ENCODE results near the gene CENPP.

The CENPP gene

GRCh38 chr9:92313624-92314012 is 12.1 kb upstream of the CENPP start:
- no peak for DNase-seq (ENCODE audit: low read depth)

- no peak for DNase-seq (ENCODE audit: low read depth)
Observed at GRCh38 chr9:92315456-92315855, 10.3 kb upstream of the CENPP start.

GRCh38 chr9:92324431-92324830 is 1.3 kb upstream of the CENPP start:
- DNase-seq (ENCODE audit: low read depth): no peak

- no peak for DNase-seq (ENCODE audit: low read depth)
Observed at GRCh38 chr9:92324889-92325268, 874 bp upstream of the CENPP start.

GRCh38 chr9:92325991-92326500 is 293 bp downstream of the CENPP start:
- DNase-seq (ENCODE audit: low read depth): no peak

GRCh38 chr9:92327283-92327850 is 1.6 kb downstream of the CENPP start:
- DNase-seq (ENCODE audit: low read depth): no peak

- DNase-seq (ENCODE audit: low read depth): no peak
Observed at GRCh38 chr9:92328225-92328624, 2.5 kb downstream of the CENPP start.

GRCh38 chr9:92332577-92333281 is 7.0 kb downstream of the CENPP start:
- no peak for DNase-seq (ENCODE audit: low read depth)

- no peak for DNase-seq (ENCODE audit: low read depth)
Observed at GRCh38 chr9:92333282-92333634, 7.5 kb downstream of the CENPP start.

GRCh38 chr9:92341578-92341977 is 15.8 kb downstream of the CENPP start:
- DNase-seq (ENCODE audit: low read depth): no peak

- DNase-seq (ENCODE audit: low read depth): no peak
Observed at GRCh38 chr9:92342825-92343488, 17.2 kb downstream of the CENPP start.

GRCh38 chr9:92345582-92345981 is 19.8 kb downstream of the CENPP start:
- DNase-seq (ENCODE audit: low read depth): no peak

- no peak for DNase-seq (ENCODE audit: low read depth)
Observed at GRCh38 chr9:92349771-92350739, 24.3 kb downstream of the CENPP start.

- DNase-seq (ENCODE audit: low read depth): no peak
Observed at GRCh38 chr9:92350740-92351133, 25.0 kb downstream of the CENPP start.

GRCh38 chr9:92353051-92353450 is 27.3 kb downstream of the CENPP start:
- DNase-seq (ENCODE audit: low read depth): no peak

GRCh38 chr9:92359394-92359995 is 33.7 kb downstream of the CENPP start:
- no peak for DNase-seq (ENCODE audit: low read depth)

GRCh38 chr9:92360083-92360482 is 34.3 kb downstream of the CENPP start:
- DNase-seq (ENCODE audit: low read depth): no peak

GRCh38 chr9:92369075-92369474 is 43.3 kb downstream of the CENPP start:
- DNase-seq (ENCODE audit: low read depth): no peak

GRCh38 chr9:92373167-92373566 is 47.4 kb downstream of the CENPP start:
- no peak for DNase-seq (ENCODE audit: low read depth)

- DNase-seq (ENCODE audit: low read depth): no peak
Observed at GRCh38 chr9:92377876-92378275, 52.1 kb downstream of the CENPP start.

GRCh38 chr9:92378865-92379560 is 53.3 kb downstream of the CENPP start:
- DNase-seq (ENCODE audit: low read depth): no peak

Data from stimulated activated CD8-positive, alpha-beta memory T cell treated with anti-CD3 and anti-CD28 coated beads, Interleukin-15, amount 100 ng/mL, for 1 hour (primary cell).